ENCODE results near the gene ZNF70. TPM values are rescaled to one million over a fixed set of nuclear protein-coding genes. Genes with fewer than 3 reads are reported as not detected.

Gene ZNF70
- total RNA-seq, 4 donors from 2014 or later = 4.1 to 7.4 (median 6.0) TPM

DNA sequence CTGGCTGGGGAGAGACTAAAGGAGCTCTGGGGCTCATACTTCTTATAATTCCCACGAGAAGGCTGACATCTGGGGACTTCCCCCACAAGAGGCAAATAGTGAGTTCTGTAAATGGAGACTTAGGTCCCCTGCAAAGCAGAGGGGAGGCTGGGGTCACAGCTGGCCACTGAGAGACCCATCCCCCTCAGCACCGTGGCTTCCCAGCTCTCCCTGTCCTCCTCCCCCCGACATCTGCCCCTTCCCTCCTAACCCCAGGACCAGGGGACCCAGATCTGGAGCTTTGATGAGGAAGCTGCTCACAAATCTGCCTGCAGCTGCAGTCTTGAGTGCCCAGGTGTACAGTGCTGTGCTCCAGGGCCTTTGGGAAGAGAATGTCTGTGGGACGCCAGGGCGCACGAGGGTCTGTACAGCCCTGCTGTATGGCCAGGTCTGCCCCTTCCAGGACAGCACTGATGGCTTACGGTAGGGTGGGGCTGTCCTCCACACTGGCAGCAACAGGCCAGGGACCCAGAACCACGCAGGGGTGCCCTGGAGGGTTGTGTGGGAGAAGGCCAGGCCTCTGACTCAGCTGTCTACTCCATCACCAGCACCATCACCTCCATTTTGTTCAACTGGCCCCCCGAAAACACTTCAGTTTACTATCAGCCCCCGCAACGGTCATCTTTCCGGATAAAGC, 59.0 kb downstream of the ZNF70 start:
- H3K9me3 ChIP-seq = no peaks in the 10 kb centered on the region
- peaks cover 0 to 5% (median 0%) of the 10 kb centered on the region in 4 donors for H3K4me1 ChIP-seq
- DNase-seq (ENCODE audit: low spot score in 2 of 2) = no peak
- H3K27ac ChIP-seq = no peak overlapping the region
- H3K36me3 ChIP-seq = peaks cover 0 to 84% (median 0%) of the 10 kb centered on the region in 3 donors
- 85 to 87% methylated on average over 9 to 12 of the region's 12 CpGs for WGBS, 2 donors
- no peaks in the 10 kb centered on the region for H3K27me3 ChIP-seq
- H3K4me3 ChIP-seq = no peak overlapping the region
- no peak for TF ChIP-seq EP300 (IDR thresholded peaks at IDR 0.05)
- TF ChIP-seq, protein P1, sequence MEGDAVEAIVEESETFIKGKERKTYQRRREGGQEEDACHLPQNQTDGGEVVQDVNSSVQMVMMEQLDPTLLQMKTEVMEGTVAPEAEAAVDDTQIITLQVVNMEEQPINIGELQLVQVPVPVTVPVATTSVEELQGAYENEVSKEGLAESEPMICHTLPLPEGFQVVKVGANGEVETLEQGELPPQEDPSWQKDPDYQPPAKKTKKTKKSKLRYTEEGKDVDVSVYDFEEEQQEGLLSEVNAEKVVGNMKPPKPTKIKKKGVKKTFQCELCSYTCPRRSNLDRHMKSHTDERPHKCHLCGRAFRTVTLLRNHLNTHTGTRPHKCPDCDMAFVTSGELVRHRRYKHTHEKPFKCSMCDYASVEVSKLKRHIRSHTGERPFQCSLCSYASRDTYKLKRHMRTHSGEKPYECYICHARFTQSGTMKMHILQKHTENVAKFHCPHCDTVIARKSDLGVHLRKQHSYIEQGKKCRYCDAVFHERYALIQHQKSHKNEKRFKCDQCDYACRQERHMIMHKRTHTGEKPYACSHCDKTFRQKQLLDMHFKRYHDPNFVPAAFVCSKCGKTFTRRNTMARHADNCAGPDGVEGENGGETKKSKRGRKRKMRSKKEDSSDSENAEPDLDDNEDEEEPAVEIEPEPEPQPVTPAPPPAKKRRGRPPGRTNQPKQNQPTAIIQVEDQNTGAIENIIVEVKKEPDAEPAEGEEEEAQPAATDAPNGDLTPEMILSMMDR (IDR thresholded peaks at IDR 0.05) = no peak
- TF ChIP-seq POLR2A (IDR thresholded peaks at IDR 0.05) = no peak

DNA sequence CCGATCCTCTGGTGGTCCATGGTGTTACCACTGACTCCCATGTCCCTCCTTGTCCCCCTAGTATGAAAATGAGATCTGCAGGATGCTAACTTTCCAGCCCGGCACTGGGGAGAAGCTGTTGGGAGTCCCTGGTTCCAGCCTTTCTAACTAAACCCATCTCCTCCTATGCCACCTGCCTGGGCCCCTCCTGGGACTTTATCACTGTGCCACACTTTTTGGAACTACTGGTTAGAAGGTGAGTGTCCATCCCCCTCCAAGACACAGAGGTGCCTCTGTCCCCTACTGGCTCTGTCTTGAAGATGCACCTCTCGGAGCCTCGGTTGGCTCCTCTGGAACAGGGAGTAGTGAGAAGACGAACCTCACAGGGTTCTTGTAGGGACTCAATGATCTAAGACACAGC, 60.2 kb downstream of the ZNF70 start, which contains the start of gene RGL4:
Gene RGL4, plus strand, starts transcription at position 301 of the 400 bp plus-strand sequence. CDS start 1,018 bp downstream, outside the sequence.
- WGBS, 2 donors = 87 to 96% methylated on average over 5 of the region's 5 CpGs
- DNase-seq (ENCODE audit: low spot score in 2 of 2) = peak in 1 of 2 donors; percentile 4
- no peaks in the 10 kb centered on the region for H3K9me3 ChIP-seq
- no peak within 1 kb of the TSS for H3K27ac ChIP-seq
- no peaks in the 10 kb centered on the region for H3K27me3 ChIP-seq
- peaks cover 0 to 74% (median 0%) of the 10 kb centered on the region in 3 donors for H3K36me3 ChIP-seq
- TF ChIP-seq EP300 (IDR thresholded peaks at IDR 0.05) (no peak), POLR2A (IDR thresholded peaks at IDR 0.05) (no peak)
- TF ChIP-seq, protein P1 (IDR thresholded peaks at IDR 0.05) = no peak
- H3K4me3 ChIP-seq = no peak within 1 kb of the TSS
- peaks cover 0 to 2% (median 0%) of the 10 kb centered on the region in 4 donors for H3K4me1 ChIP-seq

DNA sequence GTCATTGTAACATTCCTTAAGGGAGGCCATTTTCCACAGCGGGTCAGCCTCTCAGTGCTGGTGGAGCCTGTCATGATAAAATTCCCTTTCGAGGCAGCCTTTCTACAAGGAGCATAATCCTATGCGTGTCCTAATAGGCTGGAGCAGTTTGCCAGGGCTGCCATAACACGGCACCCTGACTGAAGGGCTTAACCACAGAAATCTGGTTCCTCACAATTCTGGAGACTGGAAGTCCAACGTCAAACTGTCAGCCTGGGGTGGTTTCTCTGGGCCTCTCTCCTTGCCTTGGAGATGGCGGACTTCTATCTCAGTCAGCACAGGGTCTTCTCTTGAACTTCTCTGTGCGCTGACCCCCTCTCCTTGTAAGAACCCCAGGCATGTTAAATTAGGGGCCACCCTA, 61.5 kb downstream of the ZNF70 start:
- DNase-seq (ENCODE audit: low spot score in 2 of 2) = peak in 1 of 2 donors; percentile 3
- Histone ChIP-seq H3K27me3 (no peaks in the 10 kb centered on the region), H3K4me3 (no peak overlapping the region), H3K36me3 (peaks cover 0 to 61% (median 0%) of the 10 kb centered on the region in 3 donors), H3K27ac (no peak overlapping the region), H3K9me3 (no peaks in the 10 kb centered on the region), H3K4me1 (peaks cover 0 to 8% (median 0%) of the 10 kb centered on the region in 4 donors)
- 91 to 92% methylated on average over 7 of the region's 7 CpGs for WGBS, 2 donors
- TF ChIP-seq, protein P1 (IDR thresholded peaks at IDR 0.05) = no peak
- TF ChIP-seq POLR2A (IDR thresholded peaks at IDR 0.05) (no peak), EP300 (IDR thresholded peaks at IDR 0.05) (no peak)

Other genes starting within 250 kb of the ZNF70 start
- not detected for gene IGLL1, start 170.8 kb downstream of the ZNF70 start, total RNA-seq
- gene DRICH1, start 118.8 kb downstream of the ZNF70 start, total RNA-seq = 1 to 10 TPM in 1 of 4 donors, not detected in 3; 1.7 TPM
- not detected for gene RGL4, start 60.1 kb downstream of the ZNF70 start, total RNA-seq
- not detected for gene VPREB3, start 3.3 kb upstream of the ZNF70 start, total RNA-seq
- under 1 TPM in 1 of 4 donors, not detected in 3; 0.44 TPM for gene C22orf15, start 11.9 kb upstream of the ZNF70 start, total RNA-seq
- gene CHCHD10, start 16.9 kb upstream of the ZNF70 start, total RNA-seq = 10 to 100 TPM in 1 of 4 donors, 1 to 10 TPM in 2, not detected in 1; 3.7 to 14.0 (median 9.6) TPM
- 1 to 10 TPM; 4.5 to 7.3 (median 5.6) TPM for gene MMP11, start 21.7 kb upstream of the ZNF70 start, total RNA-seq
- gene SMARCB1, start 35.9 kb upstream of the ZNF70 start, total RNA-seq = 10 to 100 TPM; 31.5 to 53.4 (median 43.8) TPM
- 1 to 10 TPM in 1 of 4 donors, under 1 TPM in 1, not detected in 2; 0.60 to 2.3 TPM for gene DERL3, start 87.9 kb upstream of the ZNF70 start, total RNA-seq
- 10 to 100 TPM in 3 of 4 donors, 1 to 10 TPM in 1; 6.9 to 28.9 (median 13.4) TPM for gene SLC2A11, start 106.8 kb upstream of the ZNF70 start, total RNA-seq
- 100 to 1,000 TPM; 160 to 481 (median 281) TPM for gene MIF, start 143.3 kb upstream of the ZNF70 start, total RNA-seq
- gene GSTT2B, start 210.1 kb upstream of the ZNF70 start, total RNA-seq = 10 to 100 TPM in 2 of 4 donors, 1 to 10 TPM in 1, under 1 TPM in 1; 0.66 to 17.8 (median 8.7) TPM
- gene DDTL, start 215.8 kb upstream of the ZNF70 start, total RNA-seq = 1 to 10 TPM in 3 of 4 donors, not detected in 1; 2.4 to 4.6 (median 3.3) TPM
- 100 to 1,000 TPM; 121 to 167 (median 131) TPM for gene DDT, start 223.3 kb upstream of the ZNF70 start, total RNA-seq
- gene GSTT2, start 229.0 kb upstream of the ZNF70 start, total RNA-seq = under 1 TPM in 2 of 4 donors, not detected in 2; 0.39 to 0.66 TPM

Measured in tibial nerve (tissue), 4 donors.